DMS53 (cell line): ENCODE measurements around the gene ABHD10.

Source experiments
- DNase-seq: peaks from one replicate; lab custom pipeline; 2025; lab: John Stamatoyannopoulos, UW

Gene ABHD10

DNA sequence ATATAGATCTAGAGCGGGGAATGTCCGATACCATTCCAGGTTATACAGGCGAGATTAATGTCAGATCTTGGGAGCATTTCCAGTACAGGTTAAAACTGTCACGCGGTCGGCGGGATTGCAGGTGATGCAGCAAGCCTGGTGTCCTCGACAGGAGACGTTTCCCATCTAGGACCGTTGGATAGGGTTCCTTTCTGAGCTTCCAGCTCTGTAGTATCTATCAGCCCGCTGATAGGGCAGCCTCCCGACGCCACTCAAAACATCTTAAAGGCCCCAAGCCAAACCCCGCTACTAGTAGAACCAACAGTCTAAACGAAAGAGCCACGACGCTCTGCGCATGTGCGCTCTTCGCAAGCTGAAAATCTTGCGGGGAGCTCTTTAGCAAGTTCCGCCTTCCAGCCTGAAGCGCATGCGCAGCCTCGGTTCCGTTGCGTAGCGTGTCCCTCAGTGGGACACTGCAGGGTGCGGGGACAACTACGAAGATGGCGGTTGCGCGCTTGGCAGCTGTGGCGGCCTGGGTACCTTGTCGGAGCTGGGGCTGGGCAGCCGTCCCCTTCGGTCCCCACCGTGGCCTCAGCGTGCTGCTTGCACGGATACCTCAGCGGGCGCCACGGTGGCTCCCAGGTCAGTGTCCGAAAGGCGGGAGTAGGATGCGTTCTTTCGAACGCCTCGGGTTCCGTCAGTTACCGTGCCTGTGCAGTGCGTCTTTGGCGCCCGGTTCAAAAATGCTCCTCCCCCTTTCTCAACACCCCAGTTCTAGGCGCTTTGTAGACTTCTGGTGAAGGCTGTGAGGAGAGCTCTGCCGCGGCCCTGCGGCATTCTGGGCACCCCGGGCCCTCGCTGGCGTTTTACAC is at the start of gene ABHD10:
Gene ABHD10 (plus strand): TSS at position 444 of the 851 bp plus-strand sequence. CDS start 36 bp downstream, at position 480.
- DNase-seq, result peak; percentile 98

DNA sequence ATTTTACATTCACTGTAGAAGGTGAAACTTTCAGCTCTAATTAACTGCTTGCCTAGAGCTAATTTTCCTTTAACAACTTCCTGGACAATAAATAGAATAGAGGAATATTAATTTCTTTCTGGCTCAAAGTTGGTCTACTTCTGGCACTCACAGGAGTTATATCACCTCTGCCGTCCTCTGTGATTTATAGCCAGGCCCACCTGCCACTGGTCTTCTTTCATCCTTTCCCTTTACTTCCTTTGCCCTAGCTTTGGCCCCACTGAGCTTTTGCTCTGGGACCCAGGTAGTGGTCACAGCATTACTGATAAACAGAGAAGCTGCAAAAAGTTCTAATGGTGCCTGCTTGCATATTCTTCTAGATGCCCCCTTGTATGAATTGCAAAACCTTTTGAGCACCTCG is 49.3 kb upstream of the ABHD10 start:
- no peak for DNase-seq

DNA sequence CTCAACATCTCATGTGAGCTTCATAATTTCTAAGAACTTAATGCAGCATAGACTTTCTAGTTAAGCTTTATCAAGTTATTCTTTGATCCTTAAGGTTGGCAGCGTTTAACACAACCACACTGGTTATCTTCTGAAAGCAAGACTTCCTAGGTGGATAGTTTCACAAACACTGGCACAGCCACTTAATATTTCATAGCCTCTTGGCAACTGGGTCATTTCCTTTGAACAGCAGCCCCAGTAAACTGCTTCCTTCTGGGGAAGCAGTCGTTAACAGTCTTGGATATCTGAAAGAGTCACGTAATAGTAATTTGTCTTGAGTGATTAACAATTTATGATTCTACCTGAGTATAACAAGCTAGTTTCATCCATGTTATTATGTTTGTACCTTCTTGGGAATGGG is 45.9 kb upstream of the ABHD10 start:
- DNase-seq, result no peak

DNA sequence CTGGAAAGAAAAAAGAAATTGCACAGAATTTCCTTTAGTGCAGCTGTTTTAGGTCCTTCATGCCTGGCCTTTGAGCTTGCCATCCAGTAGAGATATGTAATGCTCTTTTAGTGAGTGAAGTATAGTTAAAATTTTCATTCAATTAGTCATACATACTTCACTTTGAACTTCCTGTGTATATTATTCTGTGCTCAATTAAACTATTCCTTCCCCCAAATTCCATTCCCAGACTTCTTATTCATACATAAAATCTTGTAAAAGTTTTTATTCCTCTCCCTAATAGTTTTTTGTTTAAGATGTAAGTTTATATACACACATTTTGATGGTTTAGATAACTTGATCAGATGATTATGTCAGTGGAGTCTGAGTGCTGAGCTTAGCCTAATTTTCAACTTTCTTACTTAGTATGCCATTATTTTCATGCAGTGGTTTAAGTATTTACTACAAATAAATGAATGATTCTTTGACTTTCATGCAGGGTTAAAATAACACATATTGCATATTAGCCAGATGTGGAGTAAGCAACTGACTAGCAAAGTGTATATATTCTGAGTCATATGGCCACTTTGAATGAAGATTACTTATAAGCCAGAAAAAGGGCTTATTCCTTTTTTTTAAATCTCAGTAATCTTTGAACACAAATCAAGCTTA is 42.5 kb upstream of the ABHD10 start:
- DNase-seq, result peak; percentile 6

DNA sequence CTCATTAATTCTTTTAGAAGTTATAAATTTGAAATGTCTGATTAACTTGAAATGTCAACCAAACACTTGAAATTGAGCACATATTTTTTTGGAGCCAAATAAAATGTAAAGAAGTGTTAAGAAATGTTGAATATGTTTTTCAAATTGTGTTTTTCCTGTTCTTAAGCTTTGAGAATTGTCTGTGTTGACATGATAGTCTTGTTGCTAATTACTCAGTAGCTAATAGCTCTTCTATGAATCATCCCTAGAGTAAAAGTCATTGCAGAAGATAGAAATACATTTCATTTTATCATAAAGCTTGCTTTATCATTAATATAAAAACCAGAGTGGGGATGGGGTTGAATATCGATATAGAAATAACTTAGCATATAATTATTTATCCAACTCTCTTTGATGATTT is 41.9 kb upstream of the ABHD10 start:
- DNase-seq, result peak; percentile 2

DNA sequence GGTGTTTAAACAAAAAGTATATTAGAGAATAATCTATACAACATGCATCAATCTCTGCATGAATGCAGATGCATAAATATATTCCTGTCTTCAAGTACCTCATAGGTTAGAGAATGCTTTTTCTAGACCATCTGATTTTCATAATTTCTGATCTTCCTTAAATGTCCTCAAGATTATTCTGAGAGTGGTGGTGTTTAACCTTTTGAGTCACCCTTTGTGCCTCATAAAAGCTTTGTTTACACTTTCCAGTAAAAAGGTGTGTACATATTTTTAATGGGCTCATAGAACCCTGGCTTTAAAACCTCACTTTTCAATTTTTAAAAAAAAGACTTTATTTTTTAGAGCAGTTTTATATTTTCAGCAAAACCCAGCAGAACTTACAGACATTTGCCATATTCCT is 41.0 kb upstream of the ABHD10 start:
- no peak for DNase-seq

DNA sequence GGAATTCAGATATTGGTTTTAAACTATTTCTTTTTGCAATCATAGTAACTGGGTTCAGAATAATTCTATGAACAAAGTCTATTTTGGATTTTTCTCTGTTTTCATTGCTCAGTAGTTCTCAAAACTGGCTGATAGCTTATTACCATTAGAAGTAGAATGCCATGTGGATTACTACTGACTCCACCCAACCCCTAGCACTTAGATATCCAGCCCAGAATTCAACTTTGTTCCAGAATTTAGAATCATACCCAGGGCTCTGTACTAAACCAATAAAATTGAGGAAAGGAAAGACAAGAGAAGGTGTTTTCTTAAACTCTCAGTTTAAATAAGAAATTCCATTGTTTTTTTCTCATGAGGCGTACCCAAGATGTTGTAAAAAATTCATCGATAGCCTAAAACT is 39.0 kb upstream of the ABHD10 start:
- DNase-seq, result no peak

DNA sequence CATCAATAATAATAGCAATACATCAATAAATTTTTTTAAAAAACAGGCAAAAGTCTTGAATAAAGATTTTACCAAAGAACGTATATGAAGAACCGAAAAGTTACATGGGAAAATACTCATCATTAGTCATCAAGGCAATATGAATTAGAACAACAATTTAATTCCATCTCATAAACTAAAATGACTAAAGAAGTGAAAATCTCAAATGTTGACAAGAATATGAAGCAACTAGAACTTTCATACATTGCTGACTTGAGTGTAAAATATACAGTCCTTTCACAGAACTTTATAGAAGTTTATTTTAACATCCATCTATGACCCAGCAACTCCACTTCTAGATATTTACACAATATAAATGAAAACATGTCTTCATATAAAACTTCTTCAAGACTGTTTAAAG is 35.3 kb upstream of the ABHD10 start:
- no peak for DNase-seq

DNA sequence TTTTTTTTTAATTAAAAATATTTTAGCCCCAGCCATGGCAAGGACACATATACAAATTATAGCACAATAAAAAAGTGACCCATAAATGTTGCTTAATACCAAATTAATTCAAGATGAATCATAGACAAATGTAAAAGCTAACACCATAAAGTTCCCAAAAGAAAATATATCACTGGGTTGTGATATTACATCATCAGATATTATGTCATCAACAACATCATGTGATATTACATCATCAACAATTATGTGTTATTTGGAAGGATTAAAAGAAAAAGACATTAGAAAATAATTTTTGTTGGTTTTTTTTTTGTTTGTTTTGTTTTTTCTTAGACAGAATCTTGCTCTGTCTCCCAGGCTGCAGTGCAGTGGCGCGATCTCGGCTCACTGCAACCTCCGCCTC is 34.5 kb upstream of the ABHD10 start:
- DNase-seq, result no peak

DNA sequence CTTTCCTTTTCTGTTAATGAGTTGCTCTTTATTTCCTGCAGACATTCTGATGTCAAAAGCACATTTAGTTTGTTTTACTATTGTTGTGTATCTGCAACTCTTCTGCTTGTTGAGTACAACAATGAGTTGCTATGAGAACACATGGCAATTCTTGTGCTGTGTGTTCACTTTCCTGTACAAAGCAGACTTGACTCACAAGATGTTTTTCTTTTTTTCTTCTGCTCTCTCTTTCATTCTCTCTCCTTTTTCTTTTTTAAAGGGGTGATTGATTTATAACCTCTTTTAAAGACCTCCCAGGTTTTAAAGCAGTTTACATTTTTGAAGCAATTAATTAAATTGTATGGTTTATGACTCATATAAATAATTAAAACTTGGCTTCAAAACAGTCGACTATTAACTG is 31.6 kb upstream of the ABHD10 start:
- DNase-seq, result peak; percentile 1

DNA sequence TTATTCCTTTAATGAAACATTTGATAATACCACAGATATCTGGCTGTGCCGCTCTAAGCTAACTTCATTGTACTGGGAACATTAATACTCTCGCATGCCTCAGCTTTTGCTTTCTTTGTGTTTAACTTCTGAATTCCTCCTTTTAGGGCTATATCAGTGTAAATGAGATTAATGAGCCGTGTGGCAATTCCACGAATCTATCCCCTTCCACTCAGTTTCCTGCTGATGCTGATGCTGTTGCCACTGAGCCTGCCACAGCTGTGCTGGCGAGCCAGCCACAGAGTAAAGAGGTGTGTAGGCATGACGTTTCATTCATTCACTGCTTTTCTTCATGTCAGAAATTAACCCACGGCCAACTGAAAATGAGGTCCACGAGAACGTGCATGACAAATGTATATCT is 30.0 kb upstream of the ABHD10 start:
- no peak for DNase-seq

DNA sequence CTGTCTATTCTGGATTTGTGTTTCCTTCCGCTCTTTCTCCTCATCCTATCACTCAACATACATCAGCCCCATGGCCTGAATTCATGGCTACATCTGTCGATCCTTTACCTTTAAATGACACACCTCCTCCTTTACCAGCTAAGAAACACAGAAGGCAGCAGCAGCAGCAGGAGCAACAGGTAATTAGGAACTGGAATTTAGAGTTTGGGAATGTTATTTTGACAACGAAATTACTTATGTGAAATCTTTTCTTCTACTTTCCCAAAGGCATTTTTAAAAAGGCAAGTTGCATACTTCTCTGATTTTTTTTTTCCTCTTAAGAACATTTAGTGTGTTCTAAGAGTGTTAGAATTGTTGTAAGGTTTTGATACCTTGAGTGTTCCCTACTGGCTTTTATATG is 29.1 kb upstream of the ABHD10 start:
- DNase-seq, result no peak

DNA sequence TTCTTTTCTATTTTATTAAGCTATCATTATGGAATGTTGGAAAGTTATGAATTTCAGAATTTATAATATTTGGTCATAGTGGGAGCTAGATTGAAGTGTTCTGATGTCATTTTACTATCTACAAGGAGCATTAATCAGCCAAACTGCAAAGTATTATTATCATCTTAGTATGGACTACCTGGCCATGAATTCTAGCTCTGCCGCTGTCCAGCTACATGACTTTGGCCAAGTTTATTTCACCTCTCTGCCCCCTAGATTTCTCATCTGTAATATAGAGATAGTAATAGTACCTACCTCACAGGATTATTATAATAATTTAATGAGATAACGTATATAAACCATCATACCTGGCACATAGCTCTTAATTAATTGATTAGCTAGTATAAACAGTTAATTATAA is 27.8 kb upstream of the ABHD10 start:
- DNase-seq, result no peak

DNA sequence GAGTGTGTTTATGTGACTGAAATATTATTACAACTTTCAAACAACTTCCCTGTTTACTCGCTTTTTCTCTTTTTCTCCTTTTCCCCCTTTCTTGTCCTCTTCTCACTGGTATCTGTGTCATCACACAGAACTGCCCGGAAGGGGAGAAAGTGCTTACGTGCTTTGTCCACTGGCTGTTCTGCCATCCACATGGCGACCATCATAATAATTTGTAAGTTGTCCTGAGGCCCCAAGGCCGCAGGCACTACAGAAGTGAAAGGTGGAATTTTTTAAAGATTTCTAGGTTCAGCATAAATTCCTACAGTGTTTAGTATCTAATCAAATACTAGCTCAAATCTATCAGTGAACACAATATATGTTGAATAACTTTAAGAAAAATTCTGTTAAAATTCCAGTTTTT is 26.7 kb upstream of the ABHD10 start:
- no peak for DNase-seq

DNA sequence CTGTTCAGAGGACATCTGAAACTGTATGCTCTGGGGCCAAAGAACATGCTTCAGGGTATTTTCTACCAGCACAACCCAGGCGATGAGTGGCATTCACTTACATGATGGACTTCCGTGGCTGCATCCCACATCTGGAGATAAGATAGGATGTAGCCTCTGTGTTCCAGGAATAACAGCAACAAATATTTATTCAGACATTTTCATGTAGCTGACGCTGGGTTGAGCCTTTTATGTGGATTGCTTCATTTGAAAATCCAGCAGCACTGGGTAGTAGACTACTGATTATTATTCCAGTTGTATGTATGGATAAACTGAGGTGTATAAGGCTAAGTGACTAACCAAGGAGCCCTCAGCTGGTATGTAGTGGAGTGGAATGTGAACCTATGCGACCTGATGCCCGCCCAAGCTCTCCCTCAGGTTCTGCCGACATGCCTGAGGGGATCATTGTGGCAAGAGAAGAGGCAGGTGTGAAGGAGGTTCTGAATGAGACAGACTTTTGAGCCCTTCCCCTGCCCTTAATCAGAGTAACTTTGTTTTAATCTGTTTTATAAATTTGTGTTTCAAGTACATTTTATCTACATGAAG is 25.9 kb upstream of the ABHD10 start:
- no peak for DNase-seq

DNA sequence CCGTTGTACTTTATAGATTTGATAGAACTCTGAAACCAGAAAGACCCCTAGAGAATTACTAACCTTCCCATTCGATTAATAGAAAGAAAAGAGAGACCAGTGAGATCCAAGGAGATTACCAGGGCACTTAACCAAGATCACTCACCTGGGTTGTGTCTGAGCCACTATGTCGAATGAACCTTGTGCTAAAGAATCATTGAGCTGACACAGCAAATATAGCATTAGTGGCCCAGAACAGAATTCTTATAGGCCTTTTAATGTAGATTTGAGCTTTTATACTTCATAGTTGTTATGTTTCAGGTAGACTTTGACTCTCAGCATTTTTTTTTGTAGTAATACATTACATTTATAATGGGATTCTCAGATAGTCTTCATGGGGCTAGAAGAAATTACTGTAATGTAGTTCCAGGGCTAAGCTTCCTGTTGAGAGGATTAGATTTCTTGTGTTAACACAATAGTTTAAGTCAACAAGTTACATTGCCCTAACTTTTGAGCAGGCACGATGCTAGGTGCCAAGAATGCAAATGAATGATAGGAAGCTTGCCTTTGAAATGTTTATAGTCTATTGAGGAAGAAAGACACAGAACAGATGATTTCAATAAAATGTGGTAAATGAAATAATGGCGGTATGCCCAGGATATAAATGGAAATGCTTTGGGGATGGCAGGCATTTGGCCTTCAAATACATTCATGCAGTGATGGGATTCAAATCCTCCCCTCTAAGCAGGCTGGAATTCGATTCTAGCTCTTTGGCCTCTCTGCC is 24.4 kb upstream of the ABHD10 start:
- no peak for DNase-seq

DNA sequence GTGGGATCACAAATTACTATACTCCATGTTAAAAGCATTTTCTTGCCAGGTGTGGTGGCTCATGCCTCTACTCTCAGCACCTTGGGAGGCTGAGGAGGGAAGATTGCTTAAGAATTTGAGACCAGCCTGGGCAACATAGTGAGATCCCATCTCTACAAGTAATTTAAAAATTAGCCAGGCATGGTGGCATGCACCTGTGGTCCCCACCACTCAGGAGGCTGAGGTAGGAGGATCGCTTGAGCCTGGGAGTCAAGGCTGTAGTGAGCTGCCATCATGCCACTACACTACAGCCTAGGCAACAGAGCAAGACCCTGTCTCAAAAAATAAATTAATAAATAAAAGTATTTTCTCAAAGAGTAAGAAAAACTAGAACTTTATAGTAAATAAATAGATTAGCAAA is 22.9 kb upstream of the ABHD10 start:
- DNase-seq, result no peak

DNA sequence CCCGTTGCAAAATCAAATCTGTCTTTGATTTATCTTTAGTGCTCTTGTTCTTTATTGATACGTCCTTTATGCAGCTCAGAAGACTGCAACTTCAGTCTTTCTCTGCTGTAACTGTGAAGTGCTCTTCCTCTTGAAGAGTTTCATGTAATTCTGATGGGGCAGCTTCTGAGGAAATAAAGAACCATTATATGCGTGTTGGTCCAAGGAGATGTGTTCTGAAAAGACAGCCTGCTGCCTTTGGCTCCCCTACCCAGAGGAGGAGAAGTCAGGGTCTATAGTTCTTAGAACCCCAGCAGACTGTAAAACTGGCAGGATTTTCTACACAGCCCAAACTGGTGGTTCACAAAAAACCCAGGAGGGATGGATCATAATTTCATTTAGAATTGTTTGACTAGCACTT is 22.4 kb upstream of the ABHD10 start:
- no peak for DNase-seq

DNA sequence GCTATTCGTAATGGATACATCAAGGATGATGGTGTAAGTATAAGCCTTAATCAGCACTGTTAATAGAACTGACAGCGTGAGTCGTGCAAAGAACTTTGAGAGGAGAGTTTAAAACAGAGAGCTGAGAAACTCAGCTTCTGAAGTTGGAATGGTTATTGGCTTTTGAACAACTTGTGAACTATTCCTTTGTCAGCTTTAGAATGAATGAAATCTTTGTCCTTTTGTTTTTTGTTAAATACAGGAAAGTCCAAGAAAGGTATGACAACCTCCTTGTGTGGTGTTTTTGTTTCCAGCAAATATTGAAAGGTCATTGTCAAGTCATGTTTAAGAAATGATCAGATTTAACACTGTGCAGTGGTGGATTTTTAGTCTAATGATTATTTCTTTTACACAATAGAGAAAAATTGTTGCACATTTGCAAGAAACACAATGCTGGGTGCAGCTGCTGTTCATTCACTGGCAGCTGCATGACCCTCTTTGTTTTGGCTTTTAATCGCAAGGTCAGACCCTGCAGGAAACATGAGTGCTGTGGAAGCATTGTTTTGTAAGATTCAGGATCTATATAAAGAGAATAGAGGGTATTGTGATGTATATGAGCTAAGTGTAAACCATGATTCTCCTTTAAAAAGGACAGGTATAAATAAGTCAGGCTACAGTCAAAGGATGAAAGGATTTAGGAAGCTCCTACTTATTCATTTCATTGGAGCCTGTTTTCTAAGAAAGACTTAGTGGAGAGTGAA is 21.7 kb upstream of the ABHD10 start:
- no peak for DNase-seq

DNA sequence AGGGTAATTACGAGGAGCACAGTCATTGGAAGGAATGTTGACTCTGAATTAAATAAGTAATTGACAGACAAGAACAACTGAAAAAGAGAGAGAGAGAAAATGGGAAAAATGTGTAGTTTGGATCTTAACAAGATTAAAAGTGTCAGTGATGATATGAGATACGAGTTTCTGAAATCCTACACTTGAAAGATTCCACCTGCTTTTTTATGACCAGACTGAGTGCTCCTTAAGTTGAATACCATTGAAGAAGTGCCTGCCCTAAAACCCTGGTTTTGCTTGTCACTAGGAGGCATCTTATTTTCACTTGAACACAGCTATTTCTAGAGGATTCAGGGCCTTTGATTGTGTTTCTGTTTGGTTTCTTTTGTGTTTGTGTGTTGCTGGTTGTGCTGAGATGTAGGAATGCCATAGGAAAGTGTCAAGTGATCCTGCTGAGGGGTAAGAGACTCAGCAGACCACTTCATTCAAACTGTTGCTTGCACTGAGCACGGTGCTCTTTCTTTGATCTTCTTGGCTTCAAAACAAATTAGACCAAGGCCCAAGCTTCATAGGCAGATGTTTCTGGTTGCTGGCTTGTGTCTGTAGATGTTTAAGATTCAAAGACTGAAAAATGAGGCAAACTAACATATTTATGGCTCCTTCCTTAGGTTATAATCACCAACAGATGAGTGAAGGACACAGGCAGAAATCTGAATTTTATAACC is 17.2 kb upstream of the ABHD10 start:
- DNase-seq, result no peak

DNA sequence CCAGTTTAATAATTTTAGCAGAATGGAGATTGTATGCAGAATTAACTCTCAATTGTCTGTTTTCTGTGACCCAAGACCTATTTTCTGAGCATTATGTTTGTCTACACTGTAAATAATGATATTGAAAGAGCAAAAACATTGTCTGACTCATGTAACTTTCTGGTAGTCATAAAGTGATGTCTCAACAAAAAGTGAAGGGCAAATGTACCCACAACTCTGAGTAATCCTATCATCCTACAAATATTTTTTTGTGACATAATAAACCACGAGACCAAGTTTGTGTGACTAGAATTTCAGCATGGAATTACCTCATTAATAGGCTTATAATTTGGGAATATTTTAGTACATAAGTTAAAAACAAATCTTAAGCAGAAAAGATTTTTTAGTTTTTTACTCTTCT is 15.4 kb upstream of the ABHD10 start:
- DNase-seq, result no peak
